Astrocyte (in vitro differentiated cells and primary cell): ENCODE data around the gene LAMA3.

Experiments used
- CTCF ChIP-seq: IDR thresholded peaks from 2 replicates; pipeline ENCODE4 v1.5.1; 2011; ENCODE audit warnings: low read depth, mild to moderate bottlenecking, inconsistent platforms, low read length, moderate library complexity; ENCODE audit not compliant: insufficient read depth
- EZH2 ChIP-seq: IDR thresholded peaks from 2 replicates; pipeline ENCODE4 v1.6.1; 2012; ENCODE audit warnings: mild to moderate bottlenecking, low read length, inconsistent platforms; ENCODE audit not compliant: insufficient read depth

DNA sequence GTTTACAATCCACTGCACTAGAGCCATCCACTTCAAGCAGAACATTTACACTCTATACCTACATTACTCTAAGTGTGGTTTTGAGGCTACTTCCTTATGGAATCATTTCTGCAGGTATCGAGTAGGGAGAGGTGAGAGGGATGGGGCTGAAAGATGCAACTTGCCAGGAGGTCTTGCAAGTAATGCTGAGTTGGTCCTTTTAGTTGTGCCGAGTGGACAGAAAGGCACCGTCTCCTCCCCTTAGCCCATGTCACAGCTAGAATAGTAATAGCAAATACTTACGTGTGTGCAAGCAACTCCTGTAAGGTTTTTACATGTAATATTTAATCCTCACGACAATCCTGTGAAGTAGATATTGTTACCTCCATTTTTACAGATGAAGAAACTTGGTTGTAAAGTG, 166.5 kb downstream of the LAMA3 start:
- TF ChIP-seq CTCF (no peak), EZH2 (no peak)
